GM19328 (cell line): ENCODE results near the gene ANKRD44.

Experiments used
- ATAC-seq: cut with Tn5 transposase; IDR thresholded peaks from one replicate; pipeline ENCODE4 v1.9.1; 2021; ENCODE audit warnings: mild to moderate bottlenecking, moderate library complexity; ENCODE audit not compliant: unreplicated experiment

Gene ANKRD44

GRCh38 chr2:197211881-197212342 lies 98.7 kb downstream of the ANKRD44 start:
- ATAC-seq: no peak

- ATAC-seq: no peak
Measured at GRCh38 chr2:197210430-197210829, 100.2 kb downstream of the ANKRD44 start.

GRCh38 chr2:197209742-197210408 lies 100.7 kb downstream of the ANKRD44 start:
- ATAC-seq: no peak

- no peak for ATAC-seq
Measured at GRCh38 chr2:197209246-197209645, 101.3 kb downstream of the ANKRD44 start.

- no peak for ATAC-seq
Measured at GRCh38 chr2:197208841-197209240, 101.7 kb downstream of the ANKRD44 start.

- ATAC-seq: no peak
Measured at GRCh38 chr2:197208024-197208423, 102.6 kb downstream of the ANKRD44 start.

GRCh38 chr2:197207598-197207997 lies 103.0 kb downstream of the ANKRD44 start:
- ATAC-seq: no peak

GRCh38 chr2:197207106-197207505 lies 103.5 kb downstream of the ANKRD44 start:
- ATAC-seq: no peak

GRCh38 chr2:197205585-197206215 lies 104.9 kb downstream of the ANKRD44 start:
- peak; percentile 51 for ATAC-seq

- ATAC-seq: no peak
Measured at GRCh38 chr2:197204519-197205250, 105.9 kb downstream of the ANKRD44 start.

- ATAC-seq: no peak
Measured at GRCh38 chr2:197201874-197202273, 108.7 kb downstream of the ANKRD44 start.

- ATAC-seq: no peak
Measured at GRCh38 chr2:197200762-197201058, 109.9 kb downstream of the ANKRD44 start.

GRCh38 chr2:197200051-197200761 lies 110.4 kb downstream of the ANKRD44 start:
- ATAC-seq: no peak

- ATAC-seq: peak; percentile 99
Measured at GRCh38 chr2:197198890-197199289, 111.7 kb downstream of the ANKRD44 start.

- no peak for ATAC-seq
Measured at GRCh38 chr2:197197895-197198311, 112.7 kb downstream of the ANKRD44 start.

GRCh38 chr2:197196541-197197180 lies 113.9 kb downstream of the ANKRD44 start:
- ATAC-seq: no peak

- no peak for ATAC-seq
Measured at GRCh38 chr2:197195518-197195917, 115.1 kb downstream of the ANKRD44 start.

- ATAC-seq: peak; percentile 48
Measured at GRCh38 chr2:197191940-197192322, 118.6 kb downstream of the ANKRD44 start.

GRCh38 chr2:197191177-197191939 lies 119.2 kb downstream of the ANKRD44 start:
- ATAC-seq: no peak

GRCh38 chr2:197190100-197190432 lies 120.5 kb downstream of the ANKRD44 start:
- no peak for ATAC-seq
